CD4-positive, alpha-beta T cell treated with Interleukin-21 for 1 hour (primary cell): ENCODE results near the gene LAMA3.

Source experiments
- DNase-seq: peaks from one replicate; pipeline ENCODE4 v3.0.0-alpha.2; 2020

LAMA3 gene

GRCh38 chr18:23793985-23794867 is 105.0 kb downstream of the LAMA3 start:
- DNase-seq, result no peak

GRCh38 chr18:23798249-23798648 is 109.0 kb downstream of the LAMA3 start:
- no peak for DNase-seq

- no peak for DNase-seq
Measured at GRCh38 chr18:23798824-23799223, 109.6 kb downstream of the LAMA3 start.

GRCh38 chr18:23799540-23799939 is 110.3 kb downstream of the LAMA3 start:
- no peak for DNase-seq

- no peak for DNase-seq
Measured at GRCh38 chr18:23800902-23801301, 111.6 kb downstream of the LAMA3 start.

- DNase-seq, result no peak
Measured at GRCh38 chr18:23802817-23803216, 113.6 kb downstream of the LAMA3 start.

- no peak for DNase-seq
Measured at GRCh38 chr18:23803755-23804154, 114.5 kb downstream of the LAMA3 start.

GRCh38 chr18:23805898-23806297 is 116.6 kb downstream of the LAMA3 start:
- DNase-seq, result no peak

GRCh38 chr18:23809415-23809814 is 120.2 kb downstream of the LAMA3 start:
- DNase-seq, result no peak

GRCh38 chr18:23810396-23810795 is 121.1 kb downstream of the LAMA3 start:
- DNase-seq, result peak; percentile 24

GRCh38 chr18:23811176-23811575 is 121.9 kb downstream of the LAMA3 start:
- no peak for DNase-seq

GRCh38 chr18:23812546-23813440 is 123.5 kb downstream of the LAMA3 start:
- DNase-seq, result peak; percentile 44

GRCh38 chr18:23814991-23815614 is 125.8 kb downstream of the LAMA3 start:
- no peak for DNase-seq

- DNase-seq, result no peak
Measured at GRCh38 chr18:23816021-23816420, 126.8 kb downstream of the LAMA3 start.

- no peak for DNase-seq
Measured at GRCh38 chr18:23816740-23817139, 127.5 kb downstream of the LAMA3 start.

- no peak for DNase-seq
Measured at GRCh38 chr18:23819001-23819400, 129.7 kb downstream of the LAMA3 start.

- DNase-seq, result no peak
Measured at GRCh38 chr18:23822590-23823385, 133.5 kb downstream of the LAMA3 start.

GRCh38 chr18:23824240-23824639 is 135.0 kb downstream of the LAMA3 start:
- peak; percentile 14 for DNase-seq

GRCh38 chr18:23824669-23825068 is 135.4 kb downstream of the LAMA3 start:
- DNase-seq, result no peak

- no peak for DNase-seq
Measured at GRCh38 chr18:23825496-23825895, 136.2 kb downstream of the LAMA3 start.

GRCh38 chr18:23825978-23826405 is 136.7 kb downstream of the LAMA3 start:
- no peak for DNase-seq

GRCh38 chr18:23826850-23827620 is 137.8 kb downstream of the LAMA3 start:
- DNase-seq, result no peak
